ENCODE data around the gene PLXND1.

PLXND1 gene

GRCh38 chr3:129581623-129582022 is 24.9 kb downstream of the PLXND1 start:
- DNase-seq = no peak

DNA sequence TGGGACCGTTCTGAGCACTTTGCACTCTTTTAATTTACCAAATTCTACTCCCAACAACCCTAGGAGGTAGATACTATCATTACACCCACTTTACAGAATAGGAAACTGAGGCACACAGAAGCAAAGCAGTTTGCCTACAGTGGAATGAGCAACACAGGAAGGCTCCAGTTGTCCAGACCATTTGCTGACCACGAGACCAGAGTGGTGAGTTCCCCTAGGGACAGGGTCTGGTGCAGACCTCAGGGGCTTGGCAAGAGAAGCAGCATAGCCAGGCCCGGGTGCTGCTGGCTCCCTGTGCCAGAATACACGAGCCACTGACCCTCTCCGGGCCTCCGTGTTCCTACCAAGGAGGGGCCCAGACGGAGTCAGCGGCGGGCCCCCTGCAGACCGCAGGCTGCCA is 26.5 kb downstream of the PLXND1 start:
- DNase-seq = no peak

- peak; percentile 69 for DNase-seq
These were observed 28.3 kb downstream of the PLXND1 start for GRCh38 chr3:129577925-129578786.

GRCh38 chr3:129577366-129577765 is 29.1 kb downstream of the PLXND1 start:
- peak; percentile 62 for DNase-seq

- peak; percentile 63 for DNase-seq
These were observed 29.7 kb downstream of the PLXND1 start for GRCh38 chr3:129576514-129577352.

DNA sequence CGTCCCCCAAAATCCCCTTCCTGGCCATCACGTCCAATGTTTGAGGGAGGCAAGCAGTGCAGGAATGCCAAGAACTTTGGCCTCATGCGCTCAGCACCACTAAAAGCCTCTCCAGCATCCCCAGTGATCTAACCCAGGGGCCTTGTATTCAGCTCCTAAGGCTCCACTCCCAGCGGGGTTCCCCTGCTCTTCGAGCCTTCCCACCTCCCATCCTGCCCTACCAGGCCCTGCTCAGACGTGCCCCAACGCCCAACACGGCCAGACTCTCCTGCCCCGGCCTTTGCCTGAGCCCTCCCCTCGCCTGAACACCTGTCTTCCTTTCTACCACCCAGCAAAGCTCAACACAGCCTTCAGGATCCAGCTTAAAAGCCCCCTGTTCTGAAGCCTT is 30.5 kb downstream of the PLXND1 start:
- DNase-seq = no peak

DNA sequence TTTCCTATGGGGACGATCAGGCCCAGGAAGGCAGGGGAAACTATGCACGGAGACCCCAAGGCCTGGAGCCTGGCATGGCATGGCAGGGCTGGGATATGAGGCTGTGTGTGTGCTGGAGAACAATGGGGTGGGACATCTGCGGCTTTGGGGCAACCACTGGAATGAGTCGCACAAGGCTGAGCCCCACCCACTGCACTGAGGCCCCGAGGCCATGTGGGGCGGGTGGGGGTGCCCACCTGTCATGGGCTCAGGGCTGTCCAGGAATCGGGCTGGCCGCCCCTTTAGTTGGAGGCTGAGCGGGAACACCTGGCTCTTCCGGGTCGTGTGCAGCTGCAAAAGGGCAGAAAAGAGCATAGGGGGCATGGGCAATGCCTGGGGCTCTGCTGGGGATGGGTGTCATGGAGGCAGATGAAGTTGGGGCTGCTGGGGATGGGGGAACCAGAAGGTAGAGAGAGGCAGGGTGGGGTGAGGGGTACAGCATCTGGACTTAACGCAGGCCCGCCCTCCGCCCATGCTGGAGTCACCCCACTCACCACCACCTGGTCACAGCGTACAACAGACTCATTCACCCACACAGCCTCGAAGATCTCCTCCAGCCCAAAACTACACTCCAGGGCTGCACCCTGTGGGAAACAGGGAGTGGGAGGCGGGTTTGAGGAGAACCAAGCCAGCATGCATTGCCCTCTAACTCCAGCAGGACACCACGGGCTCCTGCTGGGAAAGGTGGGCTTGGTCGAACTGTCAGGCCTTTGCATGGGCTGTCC is 31.1 kb downstream of the PLXND1 start:
- no peak for DNase-seq

- no peak for DNase-seq
These were observed 32.3 kb downstream of the PLXND1 start for GRCh38 chr3:129574206-129574605.

DNA sequence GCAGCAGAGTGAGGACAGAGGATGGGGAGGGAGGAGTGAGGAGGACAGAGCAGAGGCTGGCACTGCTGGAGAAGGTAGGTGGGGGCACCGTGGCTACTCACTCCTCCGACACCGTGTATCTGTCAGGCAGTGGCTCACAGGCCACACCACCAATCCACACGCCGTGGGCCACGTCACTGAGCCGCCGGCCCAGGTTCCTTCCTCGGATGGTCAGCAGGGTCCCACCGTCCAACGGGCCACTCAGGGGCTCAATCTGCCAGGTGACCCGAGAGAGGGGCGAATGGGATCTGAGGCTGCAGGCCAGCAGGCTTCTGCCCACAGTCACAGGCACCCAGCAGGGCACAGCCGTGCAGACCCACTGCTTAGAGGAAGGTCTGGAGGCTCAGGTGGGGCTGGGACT is 33.0 kb downstream of the PLXND1 start:
- DNase-seq = no peak

DNA sequence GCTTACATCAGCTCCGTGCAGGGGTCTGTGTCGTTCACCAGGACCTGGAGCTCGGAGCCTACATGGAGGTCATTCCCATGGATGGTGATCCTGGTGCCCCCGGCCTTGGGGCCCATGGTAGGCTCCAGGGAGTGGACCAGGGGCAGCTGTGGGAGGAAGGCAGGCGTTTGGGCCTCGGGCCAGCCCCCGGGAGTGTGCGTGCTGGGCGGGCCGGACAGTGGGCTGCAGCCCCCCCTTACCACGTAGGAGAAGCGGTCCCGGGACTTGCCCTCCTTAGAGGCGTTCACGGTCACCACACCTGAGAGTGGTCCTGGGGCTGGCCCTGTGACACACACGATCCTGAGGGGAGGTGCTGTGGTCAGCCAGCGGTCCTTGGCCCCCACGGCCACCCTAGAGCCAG is 33.9 kb downstream of the PLXND1 start:
- DNase-seq = no peak

- DNase-seq = no peak
These were observed 34.6 kb downstream of the PLXND1 start for GRCh38 chr3:129571605-129572547.

- DNase-seq = no peak
These were observed 36.6 kb downstream of the PLXND1 start for GRCh38 chr3:129569856-129570255.

DNA sequence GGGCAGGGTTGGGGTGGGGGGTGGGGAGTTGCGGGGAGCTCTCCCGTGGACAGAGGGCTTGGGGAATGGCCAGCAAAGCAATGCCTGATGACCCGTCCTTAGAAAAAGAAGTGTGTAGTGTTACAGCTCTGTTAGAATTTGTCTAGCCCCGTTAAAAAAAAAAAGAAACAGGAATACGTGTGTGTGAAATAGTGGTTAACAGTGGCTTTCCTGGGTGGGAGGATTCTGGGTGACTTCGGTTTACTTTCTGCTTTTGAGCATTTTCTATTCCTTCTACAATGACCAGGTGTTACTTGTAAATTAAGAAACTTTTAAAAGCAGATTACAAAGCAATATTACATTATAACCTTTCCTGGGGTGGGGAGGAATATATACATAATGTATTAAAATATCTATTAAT is 38.5 kb downstream of the PLXND1 start:
- DNase-seq = no peak

DNA sequence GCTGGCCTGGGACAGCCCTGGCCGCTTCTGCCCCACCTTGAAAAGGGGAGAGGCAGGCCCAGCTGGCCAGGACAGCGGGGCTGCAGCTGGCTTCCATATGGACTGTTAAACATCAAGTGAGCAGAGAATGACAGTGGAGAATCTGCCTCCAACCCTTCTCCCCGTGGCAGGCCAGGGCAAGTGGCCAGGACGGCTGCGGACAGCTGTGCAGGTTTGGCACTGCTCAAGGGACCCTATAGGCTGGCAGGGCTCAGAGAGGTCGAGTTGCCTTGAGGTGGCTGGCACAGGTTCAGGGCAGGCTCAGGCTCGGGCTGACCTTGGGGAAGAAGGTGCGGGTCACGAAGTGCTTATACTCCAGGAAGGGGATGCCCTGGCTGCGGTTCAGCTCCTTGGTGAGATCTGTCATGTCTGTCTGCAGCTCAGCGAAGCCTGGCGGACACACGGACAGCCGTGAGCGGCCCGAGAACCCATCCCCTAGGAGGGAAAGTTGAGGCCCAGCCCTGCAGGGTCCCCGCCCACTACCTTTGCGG is 39.2 kb downstream of the PLXND1 start:
- DNase-seq = peak; percentile 77

GRCh38 chr3:129565902-129566301 is 40.6 kb downstream of the PLXND1 start:
- DNase-seq = no peak

GRCh38 chr3:129564981-129565644 is 41.4 kb downstream of the PLXND1 start:
- DNase-seq = no peak

- no peak for DNase-seq
These were observed 42.5 kb downstream of the PLXND1 start for GRCh38 chr3:129563850-129564535.

GRCh38 chr3:129563332-129563731 is 43.1 kb downstream of the PLXND1 start:
- no peak for DNase-seq

DNA sequence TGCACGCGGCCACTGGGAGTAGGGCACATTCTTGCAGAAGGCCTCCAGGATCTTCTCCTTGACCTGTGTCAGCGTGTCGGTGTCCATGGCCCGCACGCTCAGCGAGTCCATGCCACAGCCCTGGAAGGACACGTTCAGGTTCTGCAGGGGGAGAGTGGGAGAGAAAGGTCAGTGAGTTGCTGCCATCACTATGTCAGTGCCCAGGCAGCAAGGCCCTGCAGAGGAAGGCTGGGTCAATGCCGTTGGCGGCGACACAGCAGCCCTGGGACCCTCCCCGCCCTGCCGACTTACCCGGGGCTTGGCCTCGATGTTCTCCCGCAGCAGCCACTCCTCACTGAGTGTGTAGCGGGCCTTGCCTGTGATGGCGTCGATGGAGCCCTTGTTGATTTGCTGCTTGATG is 43.7 kb downstream of the PLXND1 start:
- no peak for DNase-seq

- no peak for DNase-seq
These were observed 44.7 kb downstream of the PLXND1 start for GRCh38 chr3:129561619-129562248.
